NCI-H82 treated with DMSO at 0.1 percent for 48 hours (cell line): ENCODE data around the gene PALM2AKAP2.

Experiments used
- DNase-seq: peaks from one replicate; lab custom pipeline; 2025; ENCODE audit not compliant: unreplicated experiment; lab: John Stamatoyannopoulos, UW

The PALM2AKAP2 gene

GRCh38 chr9:109771796-109772531 is 8.0 kb upstream of the PALM2AKAP2 start:
- no peak for DNase-seq

- DNase-seq: no peak
Observed at GRCh38 chr9:109775516-109775915, 4.5 kb upstream of the PALM2AKAP2 start.

- DNase-seq: no peak
Observed at GRCh38 chr9:109776391-109776790, 3.6 kb upstream of the PALM2AKAP2 start.

GRCh38 chr9:109780453-109781033 is 545 bp downstream of the PALM2AKAP2 start:
- DNase-seq: no peak

- no peak for DNase-seq
Observed at GRCh38 chr9:109781086-109781485, 1.1 kb downstream of the PALM2AKAP2 start.

- no peak for DNase-seq
Observed at GRCh38 chr9:109781541-109782197, 1.7 kb downstream of the PALM2AKAP2 start.

GRCh38 chr9:109787735-109788134 is 7.7 kb downstream of the PALM2AKAP2 start:
- no peak for DNase-seq

- no peak for DNase-seq
Observed at GRCh38 chr9:109789556-109789955, 9.6 kb downstream of the PALM2AKAP2 start.

GRCh38 chr9:109789971-109790370 is 10.0 kb downstream of the PALM2AKAP2 start:
- no peak for DNase-seq

- no peak for DNase-seq
Observed at GRCh38 chr9:109791003-109791677, 11.1 kb downstream of the PALM2AKAP2 start.

- DNase-seq: no peak
Observed at GRCh38 chr9:109791747-109792146, 11.7 kb downstream of the PALM2AKAP2 start.

- DNase-seq: no peak
Observed at GRCh38 chr9:109792951-109793546, 13.1 kb downstream of the PALM2AKAP2 start.

- no peak for DNase-seq
Observed at GRCh38 chr9:109793921-109794320, 13.9 kb downstream of the PALM2AKAP2 start.

GRCh38 chr9:109794361-109795012 is 14.5 kb downstream of the PALM2AKAP2 start:
- DNase-seq: no peak

- DNase-seq: no peak
Observed at GRCh38 chr9:109795613-109796012, 15.6 kb downstream of the PALM2AKAP2 start.

GRCh38 chr9:109796078-109796477 is 16.1 kb downstream of the PALM2AKAP2 start:
- no peak for DNase-seq

- no peak for DNase-seq
Observed at GRCh38 chr9:109797006-109797405, 17.0 kb downstream of the PALM2AKAP2 start.

GRCh38 chr9:109797509-109797908 is 17.5 kb downstream of the PALM2AKAP2 start:
- no peak for DNase-seq

- no peak for DNase-seq
Observed at GRCh38 chr9:109799141-109799540, 19.1 kb downstream of the PALM2AKAP2 start.

GRCh38 chr9:109799792-109800191 is 19.8 kb downstream of the PALM2AKAP2 start:
- DNase-seq: no peak

- DNase-seq: no peak
Observed at GRCh38 chr9:109801484-109801883, 21.5 kb downstream of the PALM2AKAP2 start.
